H54 (cell line): ENCODE data around the gene KIF1A.

ENCODE experiments used
- DNase-seq: peaks from one replicate; pipeline ENCODE4 v3.0.0; 2011; ENCODE audit warnings: low spot score, mixed read lengths; ENCODE audit not compliant: insufficient read length
- FAIRE-seq: peaks from 3 replicates; lab custom pipeline; 2011; peaks lifted over from hg19 to GRCh38; lab: Jason Lieb, UNC
- POLR2A ChIP-seq: IDR thresholded peaks from 2 replicates; pipeline ENCODE4 v1.6.1; 2011; ENCODE audit warnings: low read depth, mild to moderate bottlenecking, low read length

The KIF1A gene

DNA sequence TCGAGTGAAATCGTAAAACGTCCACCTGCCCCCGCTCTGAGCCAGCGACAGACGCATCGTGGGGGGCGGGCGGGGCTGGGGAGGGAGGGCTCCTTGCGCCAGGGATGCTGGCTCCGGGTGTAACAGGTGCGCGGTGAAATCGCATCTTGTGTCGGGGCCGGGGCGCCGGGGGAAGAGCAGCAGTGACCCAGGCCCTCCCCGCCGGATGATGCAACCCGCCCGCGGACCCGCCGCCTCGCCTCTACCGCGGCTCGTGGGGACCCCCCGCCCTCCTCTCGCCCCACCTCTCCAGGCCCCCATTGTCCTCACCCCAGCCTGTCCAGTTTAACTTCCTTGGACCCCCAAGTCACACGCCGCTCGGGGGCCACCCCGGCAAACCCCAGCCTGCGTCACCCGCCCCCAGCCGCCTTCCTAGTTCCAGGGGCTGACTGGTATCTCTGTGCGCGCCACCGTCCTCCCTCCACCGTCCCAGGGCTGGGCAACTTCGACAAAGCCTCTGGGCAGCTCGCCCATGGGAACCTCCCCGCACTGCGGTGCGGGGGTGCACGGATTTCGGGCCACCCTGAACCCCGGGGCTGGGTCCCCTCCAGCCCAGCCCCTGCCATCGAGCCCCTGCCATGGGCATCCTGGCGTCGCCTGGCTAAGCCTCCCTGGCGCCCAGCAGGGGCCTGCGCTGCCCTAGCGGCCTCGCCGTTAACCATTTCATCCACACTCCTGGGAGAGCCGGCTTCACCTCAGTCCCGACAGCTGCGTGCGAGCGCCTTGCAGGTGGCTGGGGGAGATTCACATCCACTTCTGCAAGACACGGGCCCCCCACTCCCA, 799 bp upstream of the KIF1A start:
- FAIRE-seq (no peak), DNase-seq (no peak)
- no peak for TF ChIP-seq POLR2A

DNA sequence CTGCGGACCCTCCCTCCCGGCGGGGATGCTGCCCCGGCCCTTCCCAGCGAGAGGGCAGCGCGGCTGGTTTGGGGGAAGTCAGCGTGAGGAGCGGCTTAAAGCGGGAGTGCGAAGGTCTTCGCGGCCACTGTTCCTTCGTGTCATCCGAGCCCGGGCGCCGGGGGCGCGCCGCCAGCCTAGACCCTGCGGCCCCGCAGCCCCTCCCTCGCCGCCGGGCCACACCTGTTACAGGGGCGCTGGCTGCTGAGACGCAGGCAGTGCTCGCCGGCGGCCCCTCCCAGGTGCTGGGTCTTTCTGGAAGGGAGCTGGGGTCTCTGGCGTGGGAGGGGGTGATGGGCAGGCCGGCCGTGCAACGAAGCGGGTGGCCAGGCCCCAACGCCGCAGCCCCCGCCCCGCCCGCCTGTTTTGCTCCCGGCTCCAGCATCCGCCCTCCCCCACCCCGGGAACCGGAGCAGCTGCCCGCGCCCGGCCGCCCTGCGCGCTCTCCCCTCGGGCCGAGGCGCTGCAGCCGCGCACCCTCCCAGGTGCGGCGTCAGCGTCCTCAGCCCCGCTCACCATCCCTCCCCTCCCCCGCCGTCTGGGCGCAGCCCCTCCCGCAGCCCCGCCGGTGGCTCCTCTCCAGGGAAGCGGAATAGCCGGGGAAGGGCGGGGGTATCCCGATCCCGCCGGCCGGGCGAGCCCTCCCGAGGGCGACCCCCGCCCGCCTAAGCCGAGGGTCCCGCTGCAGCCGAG, 727 bp downstream of the KIF1A start:
- DNase-seq (no peak), FAIRE-seq (no peak)
- TF ChIP-seq POLR2A: no peak

DNA sequence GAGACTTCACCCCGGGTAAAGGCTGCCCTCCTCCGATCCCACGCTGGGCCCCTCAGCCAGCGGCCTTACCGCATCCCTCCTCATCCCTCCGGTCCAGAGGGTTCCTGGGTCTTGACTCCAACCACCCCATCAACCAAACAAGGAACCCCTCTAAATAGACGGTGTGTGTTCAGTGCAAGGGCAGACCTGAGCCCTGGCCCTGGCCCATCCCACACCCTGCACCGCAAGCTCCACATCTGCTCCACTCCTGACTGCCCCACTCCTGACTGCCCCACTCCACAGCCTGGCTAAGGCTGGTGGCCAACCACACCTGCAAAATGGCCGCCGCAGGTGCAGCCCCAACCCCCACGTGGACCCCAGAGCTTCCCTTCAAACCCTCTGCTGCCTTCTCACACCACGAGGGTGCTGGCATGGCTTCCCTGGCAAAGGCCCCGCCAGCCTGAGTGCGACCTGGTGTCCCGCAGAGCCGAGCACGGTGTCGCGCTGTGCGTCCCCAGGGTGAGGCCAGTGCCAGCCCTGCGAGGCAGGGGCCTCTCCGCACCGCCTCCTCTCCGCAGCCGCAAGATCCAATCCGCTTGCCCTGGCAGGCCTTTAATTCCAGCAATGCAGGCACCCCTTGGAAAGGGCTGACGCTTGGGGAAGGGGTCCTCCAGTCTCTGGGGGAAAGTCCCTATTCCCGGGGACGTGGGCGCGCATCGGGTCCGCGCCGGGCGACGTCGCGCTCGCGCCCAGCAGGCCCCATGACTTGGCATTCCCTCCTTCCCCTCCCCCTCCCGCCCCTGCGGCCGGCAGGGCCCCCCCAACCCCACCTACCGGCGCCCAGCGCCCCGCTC, 1.5 kb downstream of the KIF1A start:
- TF ChIP-seq POLR2A: no peak
- FAIRE-seq: no peak
- DNase-seq: no peak

DNA sequence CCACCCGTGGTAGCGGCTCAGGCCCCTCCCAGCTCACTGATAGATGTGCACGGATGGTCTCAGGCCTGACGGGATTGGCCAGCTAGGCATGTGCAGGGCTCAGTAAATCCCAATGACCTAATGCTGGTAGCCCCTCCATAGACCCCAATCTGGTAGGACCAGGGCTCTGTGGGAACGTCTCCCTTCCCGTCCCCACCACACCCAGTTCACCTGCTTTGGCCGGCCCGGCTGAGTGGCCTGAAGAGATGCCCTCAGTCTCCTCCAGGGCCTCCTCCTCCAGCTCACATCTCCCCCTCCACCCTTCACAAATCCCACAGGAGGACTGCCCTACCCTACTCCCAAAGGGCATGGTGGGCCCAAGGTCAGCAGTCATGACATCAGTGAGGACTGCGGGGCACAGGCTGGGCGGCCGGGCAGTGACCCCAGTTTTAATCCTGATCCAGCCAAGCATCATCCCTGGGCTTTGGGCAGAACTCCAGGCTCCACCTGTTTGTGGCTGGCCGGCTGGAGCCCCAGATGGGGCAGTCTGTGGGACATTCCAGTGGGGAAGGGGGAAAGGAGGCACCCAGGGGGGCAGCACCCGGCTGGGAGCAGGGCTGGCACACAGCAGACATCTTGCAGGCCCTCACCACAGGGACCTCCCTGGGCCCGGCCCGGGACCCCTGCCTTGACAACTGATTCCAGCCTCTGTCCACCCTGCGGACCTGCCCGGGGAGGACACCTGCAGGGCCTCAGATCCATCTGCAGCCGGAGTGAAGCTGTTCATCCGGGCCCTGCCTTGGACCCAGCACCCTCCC, 2.3 kb downstream of the KIF1A start:
- no peak for FAIRE-seq
- no peak for TF ChIP-seq POLR2A
- no peak for DNase-seq

DNA sequence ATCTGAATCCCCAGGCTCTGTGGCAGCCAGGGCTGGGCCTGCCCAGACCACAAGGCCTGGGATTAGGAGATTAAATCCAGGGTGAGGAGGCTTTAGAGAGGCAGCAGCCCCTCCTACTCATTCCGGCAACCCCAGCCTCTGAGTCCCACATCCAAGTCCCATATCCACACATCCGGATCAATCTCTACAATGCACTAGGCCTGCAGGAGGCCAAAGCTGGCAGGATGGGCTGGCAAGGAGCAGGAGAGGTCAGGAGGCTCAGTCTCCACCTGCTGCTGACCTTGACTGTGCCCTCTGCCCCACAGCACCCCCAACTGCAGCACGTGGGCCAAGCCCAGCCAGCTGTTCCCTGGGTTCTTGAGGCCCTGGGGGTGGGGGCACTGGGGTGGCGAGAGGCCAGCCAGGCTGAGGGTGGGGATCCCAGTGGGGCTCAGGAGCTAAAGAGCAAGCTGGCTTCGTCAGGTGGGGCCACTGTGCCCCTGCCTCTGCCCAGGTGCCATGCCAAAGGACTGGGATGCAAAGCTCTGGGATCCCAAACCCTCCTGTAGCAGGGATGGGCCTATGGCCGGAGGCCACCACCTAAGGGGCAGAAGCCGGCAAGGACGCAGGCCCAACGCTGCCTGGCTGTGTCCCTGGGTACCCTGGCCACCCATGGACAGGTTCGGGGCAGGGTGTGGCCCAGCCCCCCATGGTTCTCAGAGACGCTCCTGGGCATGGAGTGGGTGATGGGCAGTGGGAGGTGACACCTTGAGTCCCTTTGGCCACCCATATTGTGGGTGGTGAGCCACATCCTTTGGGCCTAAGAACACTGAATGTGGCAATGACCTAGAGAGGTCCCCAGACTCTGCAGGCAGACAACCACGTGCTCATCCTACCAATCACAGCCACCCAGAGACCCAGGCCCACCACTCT, 3.2 kb downstream of the KIF1A start:
- no peak for TF ChIP-seq POLR2A
- FAIRE-seq: no peak
- no peak for DNase-seq

DNA sequence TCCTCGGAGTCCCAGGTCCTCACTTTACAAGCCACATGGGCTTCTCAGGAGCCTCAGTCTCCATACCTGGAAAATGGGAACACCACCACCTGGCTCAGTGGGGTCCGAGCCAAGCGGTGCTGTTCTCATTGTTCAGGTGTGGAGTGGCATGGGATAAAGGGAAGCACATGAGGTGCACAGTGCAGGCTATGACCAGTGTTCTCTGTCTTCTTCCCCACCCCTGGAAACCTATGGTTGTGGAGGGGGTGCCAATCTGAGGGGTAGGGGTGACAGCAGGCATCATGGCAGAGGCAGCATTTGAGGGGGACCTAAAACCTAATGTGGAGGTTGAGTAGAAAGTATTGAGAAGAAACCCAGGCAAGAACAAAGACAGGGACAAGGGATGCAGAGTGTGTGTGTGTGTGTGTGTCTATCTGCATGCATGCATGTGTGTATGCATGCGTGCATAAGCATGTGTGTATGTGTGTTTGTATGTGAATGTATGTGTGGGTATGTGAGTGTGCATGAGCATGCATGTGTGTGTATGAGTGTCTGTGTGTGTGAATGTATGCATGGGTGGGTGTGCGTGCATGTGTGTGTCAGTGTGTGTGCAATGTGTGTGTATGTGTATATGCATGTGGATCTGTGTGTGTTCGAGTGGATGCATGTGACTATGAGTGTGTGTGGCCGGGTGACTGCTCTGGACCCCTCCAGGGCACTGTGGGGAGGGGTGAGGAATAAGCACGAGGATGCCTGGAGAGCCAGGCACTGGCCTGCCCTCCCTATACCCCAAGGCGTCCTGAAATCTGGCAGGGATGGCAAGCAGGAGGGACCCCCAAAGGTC, 4.0 kb downstream of the KIF1A start:
- no peak for DNase-seq
- TF ChIP-seq POLR2A: no peak
- no peak for FAIRE-seq

DNA sequence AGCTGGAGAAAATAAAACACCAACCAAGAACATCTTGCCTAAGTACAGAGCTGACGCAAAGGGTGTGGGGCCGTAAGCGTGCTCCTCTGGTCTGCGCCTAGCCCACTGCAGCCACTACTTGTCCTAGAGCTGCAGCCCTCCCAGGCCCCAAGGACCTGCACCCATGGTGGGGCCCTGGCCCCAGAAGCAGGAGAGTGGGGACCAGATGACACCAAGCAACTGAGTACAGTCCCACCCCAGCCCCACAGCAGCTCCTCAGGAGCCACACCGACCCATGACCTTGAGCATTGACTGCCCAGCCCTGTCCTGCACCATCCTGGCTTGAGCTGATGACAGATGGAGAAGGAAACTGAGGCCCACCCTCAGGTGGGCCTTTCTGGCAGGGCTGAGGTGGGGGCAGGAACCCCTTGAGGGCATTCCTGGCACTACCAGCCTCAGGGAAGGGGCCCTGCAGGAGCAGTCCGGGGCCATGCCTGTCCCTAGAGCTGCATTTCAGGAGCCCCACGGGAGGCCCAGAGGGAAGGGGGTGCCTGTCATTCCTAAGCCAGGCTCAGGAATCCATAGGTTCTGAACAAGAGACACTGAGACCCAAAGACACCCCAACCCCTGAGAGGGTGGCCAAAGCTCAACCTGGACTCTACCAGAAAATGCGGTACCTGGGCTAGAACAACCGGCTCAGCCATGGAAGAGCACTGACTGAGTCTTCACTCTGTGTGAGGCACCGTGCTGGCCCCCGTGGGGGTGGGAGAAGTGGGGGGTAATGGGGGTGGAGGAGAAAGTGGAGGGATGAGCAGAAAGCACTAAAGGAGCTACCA, 4.9 kb downstream of the KIF1A start:
- DNase-seq (no peak), FAIRE-seq (no peak)
- no peak for TF ChIP-seq POLR2A

DNA sequence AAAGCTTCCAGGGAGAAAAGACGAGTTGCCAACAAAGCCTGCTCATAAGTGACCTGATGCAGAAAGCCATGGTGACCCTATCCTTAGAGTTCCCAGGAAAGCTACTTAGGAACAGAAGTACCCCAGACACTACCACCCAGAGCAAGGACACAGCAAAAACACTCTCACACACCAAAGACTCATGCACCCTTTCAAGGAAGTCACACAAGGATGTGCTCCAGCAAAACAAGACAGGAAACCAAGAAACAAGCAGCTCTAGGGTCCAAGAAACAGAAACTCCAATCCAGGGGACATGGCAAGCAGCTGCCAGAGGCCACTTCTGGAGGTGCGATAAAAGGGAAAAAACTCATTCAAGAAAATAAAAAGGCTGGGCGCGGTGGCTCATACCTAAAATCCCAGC, 5.7 kb downstream of the KIF1A start:
- FAIRE-seq: no peak
- TF ChIP-seq POLR2A: no peak
- DNase-seq: no peak

DNA sequence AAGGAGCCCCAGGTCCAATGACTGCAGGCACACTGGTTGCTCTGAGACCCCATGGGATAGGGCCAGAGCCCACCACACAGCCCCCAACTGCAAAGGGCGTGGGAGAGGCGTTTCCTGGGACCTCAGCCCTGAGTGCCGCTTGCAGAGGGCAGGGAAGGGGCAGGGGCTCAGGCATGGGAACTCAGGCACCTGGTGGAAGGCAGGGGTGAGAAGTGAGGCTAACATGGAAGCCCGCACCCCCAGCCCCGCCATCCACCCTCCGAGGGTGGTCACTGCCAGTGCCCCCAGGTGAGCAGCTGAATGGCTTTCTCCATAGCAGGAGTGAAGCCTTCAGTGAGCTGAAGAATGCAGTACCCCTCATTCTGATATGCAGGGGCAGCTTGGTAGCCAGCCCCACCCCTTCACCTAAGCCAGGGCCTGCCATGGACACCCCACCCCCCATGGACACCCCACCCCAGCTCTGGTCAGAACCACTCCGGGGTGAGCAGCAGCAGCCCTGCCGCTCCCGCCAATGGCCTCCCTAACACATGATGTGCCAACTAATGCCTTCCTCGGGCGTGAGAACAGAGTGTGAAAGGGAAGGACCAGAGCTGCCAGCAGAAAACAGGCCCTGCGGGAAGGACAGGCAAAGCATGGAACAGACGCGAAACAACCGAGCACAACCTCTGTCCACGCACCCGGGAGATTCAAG, 6.6 kb downstream of the KIF1A start:
- no peak for TF ChIP-seq POLR2A
- DNase-seq (no peak), FAIRE-seq (no peak)

DNA sequence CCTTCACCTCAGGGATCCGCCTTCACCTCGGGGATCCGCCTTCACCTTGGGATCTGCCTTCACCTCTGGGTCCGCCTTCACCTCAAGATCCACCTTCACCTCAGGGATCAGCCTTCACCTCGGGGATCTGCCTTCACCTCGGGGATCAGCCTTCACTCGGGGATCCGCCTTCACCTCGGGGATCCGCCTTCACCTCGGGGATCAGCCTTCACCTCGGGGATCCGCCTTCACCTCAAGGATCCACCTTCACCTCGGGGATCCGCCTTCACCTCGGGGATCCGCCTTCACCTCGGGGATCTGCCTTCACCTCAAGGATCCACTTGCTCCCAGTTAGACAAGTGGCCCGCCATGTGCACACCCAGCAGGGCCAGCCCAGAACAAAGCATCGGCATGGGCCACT, 7.3 kb downstream of the KIF1A start:
- FAIRE-seq: no peak
- no peak for DNase-seq
- TF ChIP-seq POLR2A: no peak
